Bronchial smooth muscle cell (primary cell): ENCODE data around the gene ANKRD23. TPM values are rescaled to one million over a fixed set of nuclear protein-coding genes. Genes with fewer than 3 reads are reported as not detected.

ENCODE experiments used
- total RNA-seq: library from RNA; depleted of rRNA; stranded (reverse); fragments of >200 nt; gene quantifications from 2 replicates; pipeline ENCODE4 v1.2.1, GENCODE V29; 2014

The ANKRD23 gene
- total RNA-seq: 0.95 and 1.6 TPM in 2 replicates

GRCh38 chr2:96843538-96844268 is at the start of gene ANKRD23:
ANKRD23 (minus strand) TSS chr2:96844021; CDS start chr2:96843992, 29 bp downstream.

GRCh38 chr2:96869822-96870625 is 26.2 kb upstream of the ANKRD23 start, which contains the start of gene SEMA4C:
SEMA4C (minus strand) TSS chr2:96870080; CDS start chr2:96867886, 2,194 bp downstream.

GRCh38 chr2:96857667-96858372 is 14.0 kb upstream of the ANKRD23 start, which contains the start of gene ANKRD39:
ANKRD39 (minus strand) TSS chr2:96858016; CDS start chr2:96857987, 29 bp downstream.

GRCh38 chr2:96816127-96816835 is 27.5 kb downstream of the ANKRD23 start, which contains the start of gene CNNM3:
CNNM3 (plus strand) TSS chr2:96816268; CDS start chr2:96816278, 10 bp downstream.

Other genes with a start within 250 kb of the ANKRD23 start
- gene KANSL3, start 205.7 kb downstream of the ANKRD23 start, total RNA-seq: 31.2 and 36.2 TPM in 2 replicates
- 1.1 and 1.4 TPM in 2 replicates for gene FER1L5, start 201.3 kb downstream of the ANKRD23 start, total RNA-seq
- gene LMAN2L, start 104.0 kb downstream of the ANKRD23 start, total RNA-seq: 21.0 and 27.7 TPM in 2 replicates
- 2.2 and 2.3 TPM in 2 replicates for gene CNNM4, start 83.1 kb downstream of the ANKRD23 start, total RNA-seq
- 3.9 and 9.8 TPM in 2 replicates for gene CNNM3, start 27.8 kb downstream of the ANKRD23 start, total RNA-seq
- 4.3 and 7.4 TPM in 2 replicates for gene ANKRD39, start 14.0 kb upstream of the ANKRD23 start, total RNA-seq
- gene SEMA4C, start 26.1 kb upstream of the ANKRD23 start, total RNA-seq: 13.4 and 26.8 TPM in 2 replicates
- not detected in 2 replicates for gene FAM178B, start 142.6 kb upstream of the ANKRD23 start, total RNA-seq